Measurements from ENCODE around the gene VAV1. TPM values are rescaled to one million over a fixed set of nuclear protein-coding genes. Genes with fewer than 3 reads are reported as not detected.

The VAV1 gene
- total RNA-seq, 1 donor from 2014 or later, result not detected

DNA sequence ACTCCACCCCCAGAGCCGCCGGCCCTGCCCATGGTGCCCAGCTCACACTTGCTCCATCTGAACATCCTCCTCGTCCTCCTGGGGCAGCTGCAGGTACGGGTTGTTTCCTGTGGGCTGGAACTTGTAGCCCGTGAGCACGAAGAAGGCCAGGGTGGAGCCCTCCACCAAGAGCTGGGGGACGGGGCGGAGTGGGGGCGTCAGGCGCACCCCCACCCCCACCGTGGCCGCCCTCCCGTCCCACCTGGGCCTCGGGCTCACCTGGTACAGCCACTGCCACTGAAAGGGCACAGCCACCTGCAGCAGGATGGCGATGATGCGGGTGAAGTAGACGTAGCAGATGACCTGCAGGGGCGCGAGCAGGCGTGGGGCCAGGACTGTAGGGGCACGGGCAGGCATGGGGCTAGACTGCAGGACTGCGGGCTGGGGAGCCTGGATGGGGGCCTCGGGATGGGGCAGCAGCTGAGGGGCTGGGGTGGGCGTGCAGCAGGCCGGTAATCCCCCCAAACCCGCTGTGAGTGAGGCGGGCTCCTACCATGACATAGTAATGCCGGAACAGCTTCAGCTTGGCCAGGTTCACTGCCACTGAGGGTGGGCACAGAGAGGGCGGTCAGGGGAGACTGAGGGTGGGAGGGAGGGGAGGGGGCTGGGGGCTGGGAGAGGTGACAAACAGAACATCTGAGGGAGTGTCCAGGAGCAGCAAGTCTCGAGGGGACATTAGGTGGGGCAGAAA, 41.4 kb upstream of the VAV1 start:
- Mint-ChIP-seq H3K4me1 (ENCODE audit: low read depth, unreplicated experiment) (peaks cover 1% of the 10 kb centered on the region), H3K27me3 (ENCODE audit: unreplicated experiment) (peaks cover 3% of the 10 kb centered on the region), H3K4me3 (ENCODE audit: unreplicated experiment) (no peak overlapping the region), H3K27ac (ENCODE audit: unreplicated experiment) (no peak overlapping the region), H3K9me3 (ENCODE audit: unreplicated experiment) (peaks cover 2% of the 10 kb centered on the region), H3K36me3 (ENCODE audit: unreplicated experiment) (no peaks in the 10 kb centered on the region)
- TF ChIP-seq, protein P1, sequence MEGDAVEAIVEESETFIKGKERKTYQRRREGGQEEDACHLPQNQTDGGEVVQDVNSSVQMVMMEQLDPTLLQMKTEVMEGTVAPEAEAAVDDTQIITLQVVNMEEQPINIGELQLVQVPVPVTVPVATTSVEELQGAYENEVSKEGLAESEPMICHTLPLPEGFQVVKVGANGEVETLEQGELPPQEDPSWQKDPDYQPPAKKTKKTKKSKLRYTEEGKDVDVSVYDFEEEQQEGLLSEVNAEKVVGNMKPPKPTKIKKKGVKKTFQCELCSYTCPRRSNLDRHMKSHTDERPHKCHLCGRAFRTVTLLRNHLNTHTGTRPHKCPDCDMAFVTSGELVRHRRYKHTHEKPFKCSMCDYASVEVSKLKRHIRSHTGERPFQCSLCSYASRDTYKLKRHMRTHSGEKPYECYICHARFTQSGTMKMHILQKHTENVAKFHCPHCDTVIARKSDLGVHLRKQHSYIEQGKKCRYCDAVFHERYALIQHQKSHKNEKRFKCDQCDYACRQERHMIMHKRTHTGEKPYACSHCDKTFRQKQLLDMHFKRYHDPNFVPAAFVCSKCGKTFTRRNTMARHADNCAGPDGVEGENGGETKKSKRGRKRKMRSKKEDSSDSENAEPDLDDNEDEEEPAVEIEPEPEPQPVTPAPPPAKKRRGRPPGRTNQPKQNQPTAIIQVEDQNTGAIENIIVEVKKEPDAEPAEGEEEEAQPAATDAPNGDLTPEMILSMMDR (IDR thresholded peaks at IDR 0.05; ENCODE audit: partially characterized antibody, unreplicated experiment), result no peak
- DNase-seq, result no peak

DNA sequence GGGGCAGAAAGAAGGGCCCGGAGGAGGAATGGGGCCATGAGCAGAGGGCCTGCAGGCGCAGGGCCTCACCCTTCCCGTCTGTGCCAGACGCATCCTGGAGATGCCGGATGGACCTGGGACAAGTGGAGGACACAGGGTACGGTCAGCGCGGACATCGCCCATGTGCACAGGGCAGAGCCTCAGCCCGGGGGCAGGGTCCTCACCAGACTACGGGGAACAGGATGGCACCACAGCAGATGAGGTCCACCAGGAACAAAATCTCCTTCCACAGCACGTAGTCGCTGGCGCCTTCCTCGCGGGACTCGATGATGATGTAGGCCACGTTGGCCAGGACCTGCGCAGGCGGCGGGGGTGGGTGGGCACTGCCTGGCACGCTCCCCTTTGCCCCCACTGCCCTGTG, 40.7 kb upstream of the VAV1 start:
- TF ChIP-seq, protein P1 (IDR thresholded peaks at IDR 0.05; ENCODE audit: partially characterized antibody, unreplicated experiment), result no peak
- H3K4me3 Mint-ChIP-seq (ENCODE audit: unreplicated experiment), result no peak overlapping the region
- no peak for DNase-seq
- no peak overlapping the region for H3K27ac Mint-ChIP-seq (ENCODE audit: unreplicated experiment)
- H3K27me3 Mint-ChIP-seq (ENCODE audit: unreplicated experiment), result peaks cover 5% of the 10 kb centered on the region
- H3K9me3 Mint-ChIP-seq (ENCODE audit: unreplicated experiment), result peaks cover 2% of the 10 kb centered on the region
- H3K4me1 Mint-ChIP-seq (ENCODE audit: low read depth, unreplicated experiment), result peaks cover 5% of the 10 kb centered on the region
- H3K36me3 Mint-ChIP-seq (ENCODE audit: unreplicated experiment), result no peaks in the 10 kb centered on the region

DNA sequence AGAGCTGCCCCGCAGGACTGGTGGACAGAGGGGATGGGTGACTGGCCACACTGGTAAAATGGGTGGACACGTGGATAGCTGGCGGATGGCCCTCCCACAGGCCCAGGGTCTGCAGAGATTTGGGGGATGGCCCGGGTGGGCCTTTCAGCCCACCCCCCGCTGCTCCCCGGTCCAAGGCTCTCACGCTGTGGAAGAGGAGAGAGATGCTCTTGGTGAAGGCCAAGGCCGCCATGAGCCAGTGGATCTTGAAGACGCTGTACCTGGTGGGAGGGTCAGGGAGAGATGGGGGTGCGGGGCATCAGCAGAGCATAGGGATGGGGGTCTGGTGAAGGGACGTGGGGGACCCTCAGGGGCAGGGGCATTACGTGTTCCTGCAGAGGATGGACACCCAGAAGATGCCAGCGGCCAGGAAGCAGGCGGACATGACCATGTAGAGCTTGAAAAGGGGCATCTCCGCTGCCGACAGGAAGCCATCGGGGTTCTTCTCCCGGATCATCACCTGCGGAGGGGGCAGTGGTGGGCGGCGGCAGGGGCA, 39.6 kb upstream of the VAV1 start:
- Mint-ChIP-seq H3K36me3 (ENCODE audit: unreplicated experiment) (no peaks in the 10 kb centered on the region), H3K4me1 (ENCODE audit: low read depth, unreplicated experiment) (peaks cover 7% of the 10 kb centered on the region), H3K27me3 (ENCODE audit: unreplicated experiment) (peaks cover 8% of the 10 kb centered on the region), H3K27ac (ENCODE audit: unreplicated experiment) (peak overlapping the region; percentile 28), H3K4me3 (ENCODE audit: unreplicated experiment) (no peak overlapping the region), H3K9me3 (ENCODE audit: unreplicated experiment) (peaks cover 7% of the 10 kb centered on the region)
- DNase-seq, result no peak
- TF ChIP-seq, protein P1 (IDR thresholded peaks at IDR 0.05; ENCODE audit: partially characterized antibody, unreplicated experiment), result no peak

DNA sequence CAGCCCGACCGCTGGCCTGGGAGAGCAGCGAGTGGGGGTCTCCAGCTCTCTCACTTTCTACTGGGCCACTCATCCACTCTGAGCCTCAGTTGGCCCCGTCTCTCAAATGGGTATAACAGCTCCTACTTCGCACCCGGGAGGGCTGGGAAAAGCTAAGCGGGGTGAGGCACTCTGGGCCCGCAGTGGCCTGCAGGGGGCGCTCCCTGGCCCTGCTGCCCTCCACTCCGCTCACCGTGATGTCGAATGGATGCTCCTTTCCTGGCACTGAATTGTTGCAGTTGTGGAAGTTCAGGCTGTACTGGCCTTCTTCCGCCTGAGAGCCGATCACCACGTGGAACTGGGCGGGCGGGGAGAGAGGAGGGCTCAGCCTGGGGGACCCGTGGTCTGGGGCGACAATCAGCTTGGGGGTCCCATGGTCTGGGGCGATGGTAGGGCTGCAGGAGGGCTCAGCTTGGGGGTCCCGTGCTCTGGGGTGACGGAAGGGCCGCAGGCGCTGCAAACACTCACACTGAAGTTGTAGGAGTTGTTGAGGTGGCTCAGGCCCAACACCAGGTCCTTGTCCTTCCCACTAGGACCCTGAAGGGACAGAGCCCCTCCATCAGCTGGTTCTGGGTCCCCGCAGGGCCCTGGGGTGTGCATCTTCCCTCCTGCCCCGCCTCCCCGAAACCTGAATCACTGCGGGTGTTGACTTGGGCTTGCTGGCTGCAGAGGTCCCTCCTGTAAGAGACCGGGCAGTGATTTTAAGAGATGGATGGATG, 39.0 kb upstream of the VAV1 start:
- no peak overlapping the region for H3K27ac Mint-ChIP-seq (ENCODE audit: unreplicated experiment)

More for the DNA sequence above, 39.0 kb upstream of the VAV1 start:
- Mint-ChIP-seq H3K36me3 (ENCODE audit: unreplicated experiment) (no peaks in the 10 kb centered on the region), H3K27me3 (ENCODE audit: unreplicated experiment) (peaks cover 8% of the 10 kb centered on the region), H3K4me1 (ENCODE audit: low read depth, unreplicated experiment) (peaks cover 14% of the 10 kb centered on the region), H3K9me3 (ENCODE audit: unreplicated experiment) (peaks cover 13% of the 10 kb centered on the region), H3K4me3 (ENCODE audit: unreplicated experiment) (no peak overlapping the region)
- TF ChIP-seq, protein P1 (IDR thresholded peaks at IDR 0.05; ENCODE audit: partially characterized antibody, unreplicated experiment), result peak; percentile 15
- DNase-seq, result no peak
